Small intestine (tissue), 7 donors: ENCODE measurements around the gene KIF18B. TPM values are rescaled to one million over a fixed set of nuclear protein-coding genes. Genes with fewer than 3 reads are reported as not detected.
A peak's percentile ranks its signal among the peaks of the same experiment; 100 is the strongest.

ENCODE experiments used
- DNase-seq, 2 donors: peaks; one replicate each; pipeline versions ENCODE4 v3.0.0 to v3.0.0-alpha.2; 2013
- FAIRE-seq: peaks from 2 replicates; lab custom pipeline; 2012; peaks lifted over from hg19 to GRCh38; lab: Jason Lieb, UNC
- H3K27ac ChIP-seq, 3 donors: one replicate each; pipeline ENCODE4 v1.5.1; 2013; ENCODE audit warnings: low read length in 2 of 3, mild to moderate bottlenecking in 2 of 3, control low read depth in 1 of 3, inconsistent platforms in 1 of 3, low read depth in 1 of 3, moderate library complexity in 1 of 3
- H3K27me3 ChIP-seq, 3 donors: one replicate each; pipeline ENCODE4 v1.6.1; 2013; ENCODE audit warnings: low read length in 3 of 3, inconsistent platforms in 1 of 3; ENCODE audit not compliant: control insufficient read depth in 3 of 3, insufficient read depth in 3 of 3
- H3K36me3 ChIP-seq, 3 donors: one replicate each; pipeline ENCODE4 v1.6.1; 2013; ENCODE audit warnings: low read length in 3 of 3, inconsistent platforms in 1 of 3, low read depth in 1 of 3, mild to moderate bottlenecking in 1 of 3, moderate library complexity in 1 of 3; ENCODE audit not compliant: control insufficient read depth in 3 of 3, insufficient read depth in 2 of 3
- H3K4me1 ChIP-seq, 3 donors: one replicate each; pipeline ENCODE4 v1.6.1; 2013; ENCODE audit warnings: low read length in 2 of 3, inconsistent platforms in 1 of 3, low read depth in 1 of 3, mild to moderate bottlenecking in 1 of 3, moderate library complexity in 1 of 3; ENCODE audit not compliant: control insufficient read depth in 3 of 3, insufficient read depth in 2 of 3
- H3K4me3 ChIP-seq, 3 donors: one replicate each; pipeline ENCODE4 v1.5.1; 2013; ENCODE audit warnings: low read length in 3 of 3, control low read depth in 1 of 3, inconsistent platforms in 1 of 3, low read depth in 1 of 3, mild to moderate bottlenecking in 1 of 3, moderate library complexity in 1 of 3
- H3K9me3 ChIP-seq, 2 donors: one replicate each; pipeline ENCODE4 v1.6.1; 2013; ENCODE audit warnings: low read depth in 1 of 2, low read length in 1 of 2; ENCODE audit not compliant: control insufficient read depth in 2 of 2, insufficient read depth in 1 of 2
- WGBS, 3 donors: extraction: QIAGEN DNeasy Blood & Tissue Kit; methylation state at CpG; one replicate each; pipeline ENCODE4 v1.1.7; 2013; 5-methylcytosine and 5-hydroxymethylcytosine counted together
- polyA plus RNA-seq, 4 donors: library from polyadenylated mRNA; stranded (reverse) in 3 of 4; unstranded in 1 of 4; fragments of 200-250 nt in 3 of 4; fragments of 120-200 nt in 1 of 4; gene quantifications; one replicate each; pipeline versions ENCODE4 v1.2.1 to v1.2.3, GENCODE V29; 2013
- donor health status: healthy with polysubstance abuse.
- donor health status: control.
- donor health status: control.
- donor health status: Bipolar disorder and iron deficiency.
- donor health status: healthy.

The KIF18B gene
- polyA plus RNA-seq, 4 donors, result 0.27 to 9.5 (median 3.8) TPM

GRCh38 chr17:44908761-44909326 is 38.7 kb downstream of the KIF18B start:
- Histone ChIP-seq H3K27me3 (peaks cover 0 to 21% (median 0%) of the 10 kb centered on the region in 3 donors), H3K4me1 (peaks cover 0 to 41% (median 10%) of the 10 kb centered on the region in 3 donors), H3K36me3 (peaks cover 0 to 4% (median 0%) of the 10 kb centered on the region in 3 donors), H3K27ac (no peak overlapping the region), H3K4me3 (no peak overlapping the region), H3K9me3 (no peaks in the 10 kb centered on the region)
- DNase-seq (no peak), FAIRE-seq (no peak)
- WGBS, 3 donors, result 83 to 93% (median 89%) methylated on average over 10 of the region's 10 CpGs

GRCh38 chr17:44907729-44908470 is 39.7 kb downstream of the KIF18B start:
- FAIRE-seq, result no peak

GRCh38 chr17:44906763-44907728 is 40.5 kb downstream of the KIF18B start:
- 69 to 79% (median 77%) methylated on average over 15 to 18 of the region's 18 CpGs for WGBS, 3 donors
- FAIRE-seq, result no peak
- Histone ChIP-seq H3K4me3 (no peak overlapping the region), H3K36me3 (peaks cover 0 to 11% (median 0%) of the 10 kb centered on the region in 3 donors), H3K9me3 (no peaks in the 10 kb centered on the region), H3K4me1 (peaks cover 0 to 41% (median 10%) of the 10 kb centered on the region in 3 donors), H3K27me3 (peaks cover 0 to 11% (median 0%) of the 10 kb centered on the region in 3 donors), H3K27ac (peak overlapping the region in 1 of 3 donors; percentile 82)
- peak in 1 of 2 donors; percentile 14 for DNase-seq

More at GRCh38 chr17:44907729-44908470, 39.7 kb downstream of the KIF18B start:
- Histone ChIP-seq H3K4me3 (no peak overlapping the region), H3K27ac (no peak overlapping the region), H3K4me1 (peaks cover 0 to 41% (median 10%) of the 10 kb centered on the region in 3 donors), H3K9me3 (no peaks in the 10 kb centered on the region), H3K36me3 (peaks cover 0 to 4% (median 0%) of the 10 kb centered on the region in 3 donors), H3K27me3 (peaks cover 0 to 15% (median 0%) of the 10 kb centered on the region in 3 donors)
- DNase-seq, result no peak
- WGBS, 3 donors, result 86 to 91% (median 89%) methylated on average over 11 of the region's 11 CpGs

GRCh38 chr17:44906010-44906646 is 41.4 kb downstream of the KIF18B start:
- peaks cover 0 to 3% (median 0%) of the 10 kb centered on the region in 3 donors for H3K27me3 ChIP-seq
- DNase-seq, result no peak
- peaks cover 0 to 35% (median 10%) of the 10 kb centered on the region in 3 donors for H3K4me1 ChIP-seq
- H3K27ac ChIP-seq, result peak overlapping the region; percentile 73 to 82 (median 75)
- no peak overlapping the region for H3K4me3 ChIP-seq
- WGBS, 3 donors, result 75 to 77% (median 75%) methylated on average over 10 of the region's 10 CpGs
- no peaks in the 10 kb centered on the region for H3K9me3 ChIP-seq
- H3K36me3 ChIP-seq, result peaks cover 0 to 14% (median 0%) of the 10 kb centered on the region in 3 donors
- no peak for FAIRE-seq

- Histone ChIP-seq H3K4me1 (peaks cover 0 to 42% (median 10%) of the 10 kb centered on the region in 3 donors), H3K27ac (peak overlapping the region; percentile 73 to 82 (median 75)), H3K4me3 (no peak overlapping the region), H3K27me3 (peaks cover 0 to 2% (median 0%) of the 10 kb centered on the region in 3 donors), H3K36me3 (peaks cover 0 to 14% (median 0%) of the 10 kb centered on the region in 3 donors), H3K9me3 (no peaks in the 10 kb centered on the region)
- WGBS, 3 donors, result 30 to 67% (median 55%) methylated on average over 9 of the region's 9 CpGs
- FAIRE-seq (no peak), DNase-seq (peak; percentile 87 to 92)
These were observed 42.3 kb downstream of the KIF18B start for GRCh38 chr17:44905006-44906000.

- Histone ChIP-seq H3K4me1 (peaks cover 0 to 44% (median 10%) of the 10 kb centered on the region in 3 donors), H3K27me3 (no peaks in the 10 kb centered on the region), H3K36me3 (peaks cover 0 to 14% (median 0%) of the 10 kb centered on the region in 3 donors), H3K9me3 (no peaks in the 10 kb centered on the region), H3K4me3 (no peak overlapping the region), H3K27ac (peak overlapping the region in 2 of 3 donors; percentile 67 to 82)
- DNase-seq, result no peak
- FAIRE-seq, result no peak
- 88 to 94% (median 92%) methylated on average over 33 to 35 of the region's 35 CpGs for WGBS, 3 donors
These were observed 43.3 kb downstream of the KIF18B start for GRCh38 chr17:44904001-44904984.
